ENCODE measurements around the gene ZFYVE28.

The ZFYVE28 gene

GRCh38 chr4:2424581-2424980 lies 6.1 kb upstream of the ZFYVE28 start:
- peaks cover 67% of the 10 kb centered on the region for H3K27me3 Mint-ChIP-seq
- ATAC-seq, result no peak
- no peak overlapping the region for H3K4me3 Mint-ChIP-seq
- H3K27ac Mint-ChIP-seq, result no peak overlapping the region
- H3K9me3 Mint-ChIP-seq, result no peaks in the 10 kb centered on the region
- no peaks in the 10 kb centered on the region for H3K36me3 Mint-ChIP-seq
- peaks cover 7% of the 10 kb centered on the region for H3K4me1 Mint-ChIP-seq

GRCh38 chr4:2423695-2424094 lies 5.2 kb upstream of the ZFYVE28 start:
- Mint-ChIP-seq H3K27me3 (peaks cover 60% of the 10 kb centered on the region), H3K9me3 (no peaks in the 10 kb centered on the region), H3K27ac (no peak overlapping the region), H3K36me3 (no peaks in the 10 kb centered on the region), H3K4me1 (peaks cover 15% of the 10 kb centered on the region), H3K4me3 (no peak overlapping the region)
- no peak for ATAC-seq

- H3K27ac Mint-ChIP-seq, result no peak overlapping the region
- peaks cover 16% of the 10 kb centered on the region for H3K4me1 Mint-ChIP-seq
- no peaks in the 10 kb centered on the region for H3K9me3 Mint-ChIP-seq
- ATAC-seq, result no peak
- H3K27me3 Mint-ChIP-seq, result peaks cover 56% of the 10 kb centered on the region
- H3K4me3 Mint-ChIP-seq, result no peak overlapping the region
- no peaks in the 10 kb centered on the region for H3K36me3 Mint-ChIP-seq
These were observed 4.6 kb upstream of the ZFYVE28 start for GRCh38 chr4:2423066-2423465.

- Mint-ChIP-seq H3K27me3 (peaks cover 55% of the 10 kb centered on the region), H3K4me1 (peaks cover 24% of the 10 kb centered on the region), H3K27ac (no peak overlapping the region), H3K4me3 (no peak overlapping the region), H3K36me3 (no peaks in the 10 kb centered on the region), H3K9me3 (no peaks in the 10 kb centered on the region)
- ATAC-seq, result no peak
These were observed 3.5 kb upstream of the ZFYVE28 start for GRCh38 chr4:2421928-2422327.

- no peak for ATAC-seq
These were observed 1.4 kb upstream of the ZFYVE28 start for GRCh38 chr4:2419814-2420213.

GRCh38 chr4:2418650-2419571 lies 466 bp upstream of the ZFYVE28 start, which contains the start of gene CFAP99:
CFAP99 (plus strand) TSS chr4:2418955.
- H3K36me3 Mint-ChIP-seq, result no peaks in the 10 kb centered on the region
- H3K4me3 Mint-ChIP-seq, result peak within 1 kb of the TSS; percentile 90
- no peaks in the 10 kb centered on the region for H3K9me3 Mint-ChIP-seq
- peaks cover 36% of the 10 kb centered on the region for H3K4me1 Mint-ChIP-seq
- ATAC-seq, result peak; percentile 97
- peak within 1 kb of the TSS; percentile 67 for H3K27ac Mint-ChIP-seq
- peaks cover 71% of the 10 kb centered on the region for H3K27me3 Mint-ChIP-seq

More at GRCh38 chr4:2419814-2420213, 1.4 kb upstream of the ZFYVE28 start:
- Mint-ChIP-seq H3K36me3 (no peaks in the 10 kb centered on the region), H3K27ac (no peak overlapping the region), H3K4me1 (peaks cover 31% of the 10 kb centered on the region), H3K9me3 (no peaks in the 10 kb centered on the region), H3K27me3 (peaks cover 66% of the 10 kb centered on the region), H3K4me3 (peak overlapping the region; percentile 90)

- Mint-ChIP-seq H3K36me3 (no peaks in the 10 kb centered on the region), H3K4me3 (peak overlapping the region; percentile 88), H3K27me3 (peaks cover 58% of the 10 kb centered on the region), H3K27ac (peak overlapping the region; percentile 36), H3K9me3 (no peaks in the 10 kb centered on the region), H3K4me1 (peaks cover 52% of the 10 kb centered on the region)
- ATAC-seq, result no peak
These were observed 1.1 kb downstream of the ZFYVE28 start for GRCh38 chr4:2417226-2417764.

- Mint-ChIP-seq H3K9me3 (no peaks in the 10 kb centered on the region), H3K27ac (no peak overlapping the region), H3K36me3 (no peaks in the 10 kb centered on the region), H3K4me1 (peaks cover 58% of the 10 kb centered on the region), H3K4me3 (peak overlapping the region; percentile 28), H3K27me3 (peaks cover 54% of the 10 kb centered on the region)
- no peak for ATAC-seq
These were observed 1.8 kb downstream of the ZFYVE28 start for GRCh38 chr4:2416564-2417225.

- no peak for ATAC-seq
- Mint-ChIP-seq H3K27ac (no peak overlapping the region), H3K27me3 (peaks cover 54% of the 10 kb centered on the region), H3K4me3 (peak overlapping the region; percentile 28), H3K4me1 (peaks cover 62% of the 10 kb centered on the region), H3K9me3 (no peaks in the 10 kb centered on the region), H3K36me3 (no peaks in the 10 kb centered on the region)
These were observed 2.4 kb downstream of the ZFYVE28 start for GRCh38 chr4:2415881-2416563.

- H3K4me1 Mint-ChIP-seq, result peaks cover 61% of the 10 kb centered on the region
- no peak overlapping the region for H3K4me3 Mint-ChIP-seq
These were observed 3.2 kb downstream of the ZFYVE28 start for GRCh38 chr4:2415213-2415612.

GRCh38 chr4:2413821-2414610 lies 4.4 kb downstream of the ZFYVE28 start:
- Mint-ChIP-seq H3K9me3 (no peaks in the 10 kb centered on the region), H3K36me3 (no peaks in the 10 kb centered on the region), H3K4me3 (peak overlapping the region; percentile 65), H3K27me3 (peaks cover 38% of the 10 kb centered on the region), H3K27ac (peak overlapping the region; percentile 90), H3K4me1 (peaks cover 49% of the 10 kb centered on the region)
- ATAC-seq, result no peak

More at GRCh38 chr4:2415213-2415612, 3.2 kb downstream of the ZFYVE28 start:
- Mint-ChIP-seq H3K27me3 (peaks cover 45% of the 10 kb centered on the region), H3K36me3 (no peaks in the 10 kb centered on the region), H3K9me3 (no peaks in the 10 kb centered on the region), H3K27ac (no peak overlapping the region)
- ATAC-seq, result no peak

GRCh38 chr4:2412885-2413716 lies 5.3 kb downstream of the ZFYVE28 start:
- Mint-ChIP-seq H3K27me3 (peaks cover 37% of the 10 kb centered on the region), H3K27ac (peak overlapping the region; percentile 90), H3K36me3 (no peaks in the 10 kb centered on the region), H3K9me3 (no peaks in the 10 kb centered on the region), H3K4me3 (peak overlapping the region; percentile 65), H3K4me1 (peaks cover 46% of the 10 kb centered on the region)
- peak; percentile 79 for ATAC-seq

- Mint-ChIP-seq H3K4me3 (peak overlapping the region; percentile 65), H3K4me1 (peaks cover 40% of the 10 kb centered on the region), H3K27ac (peak overlapping the region; percentile 90), H3K36me3 (no peaks in the 10 kb centered on the region), H3K9me3 (no peaks in the 10 kb centered on the region), H3K27me3 (peaks cover 31% of the 10 kb centered on the region)
- peak; percentile 55 for ATAC-seq
These were observed 5.9 kb downstream of the ZFYVE28 start for GRCh38 chr4:2412534-2412884.

Measured in stimulated activated memory B cell treated with anti-CD40 and anti-IgM and Interleukin-4, amounts not matched to agents 10 μg/mL and 1 μg/mL and 100 μg/mL, for 72 hours (primary cell).